ENCODE measurements around the gene LRRC47.
"Not testable (repeated sequence)": the region's sequence is repeated elsewhere in the genome, so short reads cannot be mapped to it uniquely, and the experiment has no call there.

LRRC47 gene

DNA sequence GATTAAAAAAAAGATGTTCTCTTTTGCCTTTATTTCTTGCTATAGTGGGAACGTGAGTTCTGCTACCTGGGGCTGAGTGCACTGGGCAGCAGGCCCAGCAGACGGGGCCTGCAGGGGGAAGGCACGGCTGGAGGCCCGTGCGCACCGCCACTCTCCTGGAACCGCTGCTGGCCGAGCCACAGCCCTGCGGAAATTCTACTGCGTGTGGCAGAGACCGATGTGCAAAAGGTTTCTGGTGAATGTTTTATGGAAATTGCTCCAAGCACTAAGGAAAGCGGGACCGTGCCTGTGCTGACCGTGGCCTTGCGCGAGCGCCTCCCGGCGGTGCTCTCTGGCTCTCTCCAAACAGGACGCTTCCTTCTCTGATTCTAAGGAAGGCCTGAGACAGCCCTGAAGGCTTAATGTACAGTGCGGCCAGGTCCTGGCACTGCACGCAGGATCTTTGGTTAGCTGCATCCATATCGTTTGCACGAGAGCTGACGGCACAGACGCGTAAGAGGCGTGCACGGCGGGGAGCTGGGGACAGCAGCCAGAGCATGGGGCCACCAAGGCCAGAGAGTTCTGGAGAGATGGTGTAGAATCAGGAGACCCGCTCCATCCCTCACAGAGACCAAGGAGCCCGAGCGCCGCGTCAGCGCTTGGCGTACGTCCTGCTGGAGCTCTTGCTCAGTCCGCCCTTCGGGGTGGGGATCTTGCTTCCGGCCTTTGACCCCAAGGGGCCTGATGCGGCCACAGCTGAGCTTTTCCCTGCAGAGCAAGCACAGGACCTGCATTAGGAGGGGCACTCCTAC, 18.7 kb upstream of the LRRC47 start:
- no peak for DNase-seq (ENCODE audit: low read depth)

DNA sequence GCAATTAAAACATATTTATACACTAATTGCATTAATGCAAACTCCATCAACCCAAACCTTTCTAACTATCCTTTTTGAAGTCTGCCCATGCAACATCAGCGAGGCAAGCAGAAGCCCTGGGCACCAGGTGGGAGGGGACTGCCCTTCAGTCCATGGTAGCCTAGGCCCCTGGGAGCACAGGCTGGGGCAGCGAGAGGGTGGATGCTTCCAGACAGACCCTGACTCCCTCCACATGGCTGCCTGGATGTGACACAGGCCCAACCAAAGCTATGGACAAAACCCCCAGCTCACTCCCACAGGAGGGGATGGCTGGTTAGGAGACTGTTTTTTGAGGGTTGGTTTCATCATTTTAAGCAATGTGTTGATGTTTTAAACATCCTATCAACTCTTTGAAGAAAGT, 17.8 kb upstream of the LRRC47 start:
- DNase-seq (ENCODE audit: low read depth), result no peak

DNA sequence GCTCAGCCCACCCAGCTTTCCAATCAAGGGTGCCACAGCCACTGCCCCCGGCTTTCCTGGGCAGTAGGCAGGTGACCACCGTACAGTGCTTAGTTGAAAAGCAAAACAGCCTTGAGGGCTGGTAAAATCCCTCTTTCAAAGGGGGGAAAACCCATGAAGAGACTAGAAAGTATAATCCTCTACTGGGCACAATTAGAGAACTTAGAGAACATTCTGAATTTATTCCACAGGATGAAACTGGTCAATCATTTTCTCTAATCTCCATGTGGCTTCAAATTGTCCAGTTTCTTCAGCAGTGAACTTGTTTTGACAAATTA, 15.3 kb upstream of the LRRC47 start:
- no peak for DNase-seq (ENCODE audit: low read depth)

DNA sequence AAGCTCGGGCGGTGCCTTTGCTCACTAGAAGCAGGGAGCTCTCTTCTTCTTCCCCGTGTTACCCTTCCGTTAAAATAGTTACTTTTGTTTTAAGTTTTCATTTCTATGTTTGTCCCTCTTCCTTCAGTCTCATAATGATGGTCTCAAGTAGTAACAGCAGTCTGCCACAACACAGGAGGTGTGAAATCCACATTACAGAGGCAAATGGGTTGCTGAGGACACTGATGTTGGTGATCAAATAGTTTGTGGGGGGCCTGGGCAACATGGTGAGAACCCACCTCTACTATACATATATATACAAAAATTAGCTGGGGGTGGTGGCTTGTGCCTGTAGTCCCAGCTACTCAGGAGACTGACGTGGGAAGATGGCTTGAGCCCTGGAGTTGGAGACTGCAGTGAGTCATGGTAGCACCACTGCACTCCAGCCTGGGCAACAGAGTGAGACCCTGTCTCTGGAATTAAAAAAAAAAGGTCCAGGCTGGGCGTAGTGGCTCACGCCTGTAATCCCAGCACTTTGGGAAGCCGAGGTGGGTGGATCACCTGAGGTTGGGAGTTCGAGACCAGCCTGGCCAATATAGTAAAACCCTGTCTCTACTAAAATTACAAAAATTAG, 14.0 kb upstream of the LRRC47 start:
- not testable (repeated sequence) for DNase-seq (ENCODE audit: low read depth)

DNA sequence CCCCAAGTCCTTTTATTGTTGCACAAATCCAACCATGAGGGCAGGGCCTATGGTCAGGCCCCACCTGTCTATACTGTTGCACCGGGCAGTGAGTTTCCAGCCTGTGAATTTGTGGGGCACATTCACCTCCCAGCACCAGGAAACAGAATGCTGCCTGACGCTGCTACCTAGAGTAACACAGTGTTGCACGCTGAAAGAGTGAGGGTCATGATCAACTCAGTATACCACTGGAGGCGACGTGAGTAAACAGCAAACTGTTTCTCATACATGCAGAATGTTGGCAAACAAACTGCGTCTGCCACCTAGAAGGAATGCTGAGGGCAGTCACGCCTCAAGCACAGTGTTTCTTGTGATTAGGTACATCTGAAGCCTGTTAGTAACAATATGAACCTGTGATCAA, 13.4 kb upstream of the LRRC47 start:
- DNase-seq (ENCODE audit: low read depth), result no peak

DNA sequence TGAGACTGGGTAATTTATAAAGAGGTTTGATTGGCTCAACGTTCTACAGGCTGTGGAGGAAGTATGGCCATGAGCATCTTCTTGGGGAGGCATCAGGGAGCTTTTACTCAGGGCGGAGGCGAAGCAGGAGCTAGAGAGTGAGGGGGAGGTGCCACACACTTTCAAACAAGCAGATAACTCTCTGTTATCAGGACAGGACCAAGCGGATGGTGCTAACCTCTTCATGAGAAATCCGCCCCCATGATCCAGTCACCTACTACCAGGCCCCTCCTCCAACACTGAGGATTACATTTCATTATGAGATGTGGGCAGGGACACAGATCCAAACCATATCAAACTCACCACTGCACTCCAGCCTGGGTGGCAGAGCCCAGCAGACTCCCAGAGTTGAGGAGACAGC, 11.5 kb upstream of the LRRC47 start:
- no peak for DNase-seq (ENCODE audit: low read depth)

DNA sequence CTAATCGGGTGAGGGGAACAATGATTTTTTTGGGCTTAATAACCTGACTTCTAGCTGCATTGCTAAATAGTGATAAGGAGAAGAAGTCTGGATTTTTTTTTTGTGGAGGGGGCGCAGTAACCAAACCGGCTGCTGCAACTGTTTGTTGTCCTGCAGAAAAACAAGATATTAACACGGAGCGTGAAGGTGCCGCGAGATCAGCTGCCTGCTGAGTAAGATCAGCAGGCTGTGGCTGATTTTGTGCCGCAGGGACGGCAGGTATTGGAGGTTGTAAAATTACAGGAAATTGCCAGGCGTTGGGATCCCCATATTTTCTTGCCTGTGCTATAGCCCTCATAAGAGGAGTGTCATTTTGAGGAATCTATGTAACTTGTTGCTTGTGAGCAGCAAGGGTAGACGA, 8.7 kb upstream of the LRRC47 start:
- DNase-seq (ENCODE audit: low read depth), result no peak

DNA sequence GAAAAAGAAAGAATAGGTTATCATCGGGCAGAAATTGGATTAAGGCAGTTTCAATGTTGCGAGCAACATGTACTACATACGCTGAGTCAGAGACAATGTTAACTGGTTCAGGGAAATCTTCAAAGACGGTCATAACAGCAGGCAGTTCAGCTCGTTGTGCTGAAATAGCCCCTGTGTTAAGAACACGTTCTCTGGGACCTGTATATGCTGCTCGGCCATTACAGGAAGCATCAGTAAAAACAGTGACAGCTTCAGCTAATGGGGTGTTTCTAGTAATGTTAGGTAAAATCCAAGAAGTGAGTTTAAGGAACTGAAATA, 8.3 kb upstream of the LRRC47 start:
- not testable (repeated sequence) for DNase-seq (ENCODE audit: low read depth)

DNA sequence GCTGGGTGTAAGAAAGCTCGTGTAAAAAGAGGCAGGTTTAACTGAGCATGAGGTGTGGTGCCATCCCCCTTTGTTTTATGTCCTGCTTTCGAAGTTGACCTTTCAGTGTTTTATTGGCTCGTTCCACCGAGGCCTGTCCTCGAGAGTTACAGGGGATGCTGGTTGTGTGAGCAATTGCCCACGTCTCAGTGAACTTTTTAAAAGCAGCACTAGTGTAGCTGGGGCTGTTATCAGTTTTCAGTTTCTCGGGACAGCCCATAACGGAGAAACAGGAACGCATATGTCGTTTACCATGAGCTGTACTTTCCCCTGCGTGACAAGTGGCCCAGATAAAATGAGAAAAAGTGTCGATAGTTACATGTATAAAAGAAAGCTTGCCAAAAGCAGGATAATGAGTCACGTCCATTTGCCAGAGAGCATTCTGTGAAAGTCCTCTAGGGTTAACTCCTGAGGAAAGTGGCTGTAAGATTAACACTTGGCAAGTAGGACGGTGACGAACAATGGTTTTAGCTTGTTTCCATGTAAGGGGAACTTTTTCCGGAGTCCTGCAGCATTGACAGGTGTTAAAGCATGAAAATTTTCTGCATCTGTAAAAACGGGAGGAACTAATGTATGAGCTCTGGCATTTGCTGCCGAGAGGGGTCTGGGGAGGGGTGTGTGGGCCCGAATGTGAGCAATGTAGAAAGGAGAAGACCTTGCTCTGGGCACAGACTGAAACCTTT, 7.8 kb upstream of the LRRC47 start:
- no peak for DNase-seq (ENCODE audit: low read depth)

DNA sequence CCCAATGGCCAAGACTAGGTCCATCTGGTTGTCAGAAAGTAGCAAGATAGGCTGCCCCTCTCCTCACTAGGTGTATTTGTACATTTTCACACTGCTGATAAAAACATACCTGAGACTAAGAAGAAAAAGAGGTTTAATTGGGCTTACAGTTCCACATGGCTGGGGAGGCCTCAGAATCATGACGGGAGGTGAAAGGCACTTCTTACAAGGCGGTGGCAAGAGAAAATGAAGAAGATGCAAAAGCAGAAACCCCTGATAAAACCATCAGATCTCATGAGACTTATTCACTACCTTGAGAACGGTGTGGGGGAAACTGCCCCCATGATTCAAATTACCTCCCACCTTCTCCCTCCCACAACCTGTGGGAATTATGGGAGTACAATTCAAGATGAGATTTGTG, 4.5 kb upstream of the LRRC47 start:
- not testable (repeated sequence) for DNase-seq (ENCODE audit: low read depth)

DNA sequence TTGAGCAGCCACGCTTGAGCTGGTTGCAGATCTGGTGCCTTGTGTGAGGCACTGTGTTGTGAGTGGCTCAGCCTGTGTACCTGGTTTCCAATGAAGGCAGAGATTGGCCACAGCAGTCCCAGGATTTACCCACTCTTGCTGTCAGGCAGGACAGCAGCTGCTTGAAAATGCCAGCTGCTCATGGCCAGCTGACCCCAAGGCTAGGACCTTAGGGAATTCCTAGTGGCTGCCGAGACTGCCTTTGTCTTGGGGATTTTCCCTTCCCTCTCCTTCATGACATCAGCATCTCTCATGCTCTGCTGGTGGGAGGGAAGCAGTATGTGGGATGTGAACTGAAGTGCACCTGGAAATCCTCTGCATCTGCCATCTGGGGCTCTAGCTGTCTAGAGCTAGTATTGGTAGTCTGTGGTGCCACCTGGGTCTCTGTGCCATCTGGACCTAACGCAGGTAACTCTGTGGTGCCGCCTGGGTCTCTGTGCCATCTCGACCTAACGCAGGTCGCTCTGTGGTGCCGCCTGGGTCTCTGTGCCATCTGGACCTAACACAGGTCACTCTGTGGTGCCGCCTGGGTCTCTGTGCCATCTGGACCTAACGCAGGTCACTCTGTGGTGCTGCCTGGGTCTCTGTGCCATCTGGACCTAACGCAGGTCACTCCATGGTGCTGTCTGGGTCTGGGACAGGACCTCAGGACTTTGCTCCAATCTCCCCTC, 3.8 kb upstream of the LRRC47 start:
- no peak for DNase-seq (ENCODE audit: low read depth)

DNA sequence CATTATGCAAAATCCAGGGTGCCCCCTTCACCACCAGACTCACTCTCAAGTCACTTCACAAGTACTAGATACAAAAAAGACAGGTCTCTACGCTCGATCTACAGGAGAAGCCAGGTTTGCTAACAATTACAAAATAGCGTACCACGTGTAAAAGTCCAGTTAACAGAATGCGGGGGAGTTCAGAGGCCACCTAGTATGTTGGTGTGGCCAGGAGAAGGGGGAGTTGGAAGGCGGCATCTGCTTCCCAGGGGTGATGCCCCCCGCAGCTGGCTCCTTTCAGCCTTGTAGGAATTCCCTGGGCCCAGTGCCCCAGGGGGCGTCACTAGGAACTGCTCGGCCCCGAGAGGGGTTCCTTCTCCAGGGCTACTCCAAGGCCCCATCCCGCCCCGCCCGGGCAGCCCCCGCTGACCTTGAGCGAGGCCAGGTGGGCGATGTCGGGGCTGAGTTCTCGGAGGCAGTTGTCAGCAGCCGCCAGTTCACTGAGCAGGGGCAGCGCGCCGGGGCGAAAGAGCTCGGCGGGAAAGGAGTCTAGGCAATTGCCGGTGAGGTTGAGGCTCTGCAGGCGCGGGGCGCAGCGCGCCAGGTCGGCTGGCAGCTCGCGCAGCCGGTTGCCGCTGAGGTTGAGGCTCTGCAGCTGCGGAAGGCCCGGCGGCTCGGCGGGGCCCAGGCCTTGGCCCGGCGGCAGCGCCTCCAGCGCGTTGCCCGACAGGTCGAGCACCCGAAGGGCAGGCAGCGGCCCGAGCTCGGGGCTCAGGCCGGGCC, 664 bp downstream of the LRRC47 start:
- no peak for DNase-seq (ENCODE audit: low read depth)

DNA sequence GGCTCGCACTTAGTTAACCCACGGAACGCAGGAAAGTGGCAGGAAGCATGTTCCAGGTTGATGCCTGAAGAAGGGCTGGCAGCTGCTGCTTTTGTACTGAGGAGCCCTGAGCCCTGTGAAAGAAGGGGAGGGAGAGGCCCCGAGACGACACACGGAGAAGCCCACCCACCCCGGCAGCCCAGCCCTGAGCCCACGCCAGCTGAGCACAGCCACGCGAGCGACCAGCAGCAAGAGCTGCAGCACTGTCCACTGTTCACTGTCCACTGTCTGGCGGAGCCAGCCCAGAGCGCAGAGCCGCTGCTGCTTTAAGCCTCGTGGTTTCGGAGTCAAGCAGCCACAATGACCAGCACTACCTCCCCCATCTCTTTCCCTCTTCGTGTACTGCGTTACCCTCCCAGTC, 5.3 kb downstream of the LRRC47 start:
- DNase-seq (ENCODE audit: low read depth), result no peak

DNA sequence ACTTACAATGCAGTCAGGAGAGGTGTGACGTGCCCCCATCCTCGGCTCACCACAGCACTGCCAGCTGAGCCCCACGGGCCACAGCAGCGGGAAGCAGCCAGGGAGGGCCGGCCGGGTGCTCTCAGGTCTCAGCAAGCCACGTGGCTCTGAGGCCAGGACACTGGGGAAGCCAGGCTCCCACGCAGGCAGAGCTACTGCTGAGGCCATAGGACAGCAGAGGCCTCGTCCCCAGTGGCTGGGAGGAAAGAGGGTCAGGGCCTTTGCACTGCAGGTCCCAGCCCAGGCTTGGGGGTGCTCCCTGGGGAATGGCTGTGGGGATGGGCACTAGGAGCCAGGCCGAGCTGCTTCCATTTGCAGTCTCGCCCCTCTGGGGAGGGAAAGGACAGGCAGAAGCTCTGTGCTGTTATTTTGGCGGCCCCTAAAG, 5.8 kb downstream of the LRRC47 start:
- no peak for DNase-seq (ENCODE audit: low read depth)

DNA sequence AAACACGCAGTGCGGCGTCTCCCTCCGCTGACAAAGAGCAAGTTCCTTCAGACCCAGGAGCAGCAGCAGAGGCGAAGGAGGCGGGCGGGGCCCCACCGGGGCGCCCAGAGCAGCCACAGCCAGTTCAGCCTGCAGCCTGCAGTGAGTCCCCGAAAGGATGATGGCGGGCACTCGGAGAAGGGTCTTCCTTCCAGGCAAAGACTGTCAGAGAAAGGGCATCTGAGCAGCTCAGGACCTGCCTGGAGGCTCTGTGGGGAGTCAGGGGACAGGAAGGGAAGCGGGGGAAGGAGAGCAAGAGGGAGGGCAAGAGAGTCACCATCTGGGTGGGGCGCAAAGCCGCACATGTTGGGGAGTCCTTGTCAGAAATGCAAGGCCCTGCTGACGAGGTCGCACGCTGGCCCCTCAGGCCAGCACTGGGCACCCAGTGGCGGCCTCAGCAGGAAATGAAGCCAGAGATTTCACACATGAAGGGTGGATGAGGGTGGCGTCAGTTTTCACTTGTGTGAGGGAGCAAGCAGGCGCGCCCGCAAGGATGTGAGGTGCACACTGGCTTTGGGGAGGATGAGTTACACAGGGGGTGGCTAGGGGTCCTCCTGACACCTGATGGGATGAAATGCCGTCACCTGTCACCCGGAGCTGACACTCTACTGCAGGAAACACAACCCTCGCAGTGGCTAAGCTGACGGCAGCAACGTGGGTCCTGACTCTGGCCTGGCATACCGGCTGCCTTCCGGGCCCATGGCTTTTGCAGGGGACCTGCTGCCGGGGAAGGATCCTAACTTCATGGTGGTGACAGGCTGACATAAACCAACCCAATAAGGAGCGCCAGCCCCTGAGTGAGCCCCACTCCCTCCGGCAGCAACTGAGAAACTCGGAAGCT, 6.6 kb downstream of the LRRC47 start:
- no peak for DNase-seq (ENCODE audit: low read depth)

DNA sequence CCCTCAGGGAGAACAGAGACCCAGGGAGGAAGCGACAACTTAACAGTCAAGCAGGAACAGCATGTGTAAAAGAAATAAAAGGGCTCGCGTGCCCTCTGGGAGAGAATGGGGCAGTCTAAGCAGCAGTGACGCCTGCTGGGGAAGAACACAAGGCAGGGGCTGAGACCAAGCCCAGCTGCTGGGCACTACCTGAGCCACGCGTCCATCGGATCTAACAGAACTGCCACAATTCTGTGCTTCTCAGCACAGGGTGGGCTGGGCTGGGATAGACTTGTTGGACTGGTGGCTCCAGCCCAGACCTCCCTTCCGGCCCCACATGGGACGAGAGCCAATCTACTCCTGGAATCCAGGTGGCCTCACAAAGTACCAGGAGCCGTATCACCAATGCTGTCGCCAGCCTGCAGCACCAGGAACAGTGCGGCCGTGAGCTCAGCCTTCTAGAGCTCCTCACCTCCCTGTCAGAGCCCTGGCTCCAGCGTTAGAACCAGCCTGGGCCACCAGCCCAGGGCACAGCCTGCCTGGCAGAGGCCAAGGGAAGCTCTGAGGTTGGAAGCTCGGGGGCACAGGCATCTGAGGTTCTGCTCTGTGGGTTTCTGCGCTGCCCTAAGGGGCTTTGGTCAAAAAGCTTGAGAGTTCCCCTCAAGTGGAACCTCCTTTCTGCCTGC, 7.4 kb downstream of the LRRC47 start:
- DNase-seq (ENCODE audit: low read depth), result no peak

DNA sequence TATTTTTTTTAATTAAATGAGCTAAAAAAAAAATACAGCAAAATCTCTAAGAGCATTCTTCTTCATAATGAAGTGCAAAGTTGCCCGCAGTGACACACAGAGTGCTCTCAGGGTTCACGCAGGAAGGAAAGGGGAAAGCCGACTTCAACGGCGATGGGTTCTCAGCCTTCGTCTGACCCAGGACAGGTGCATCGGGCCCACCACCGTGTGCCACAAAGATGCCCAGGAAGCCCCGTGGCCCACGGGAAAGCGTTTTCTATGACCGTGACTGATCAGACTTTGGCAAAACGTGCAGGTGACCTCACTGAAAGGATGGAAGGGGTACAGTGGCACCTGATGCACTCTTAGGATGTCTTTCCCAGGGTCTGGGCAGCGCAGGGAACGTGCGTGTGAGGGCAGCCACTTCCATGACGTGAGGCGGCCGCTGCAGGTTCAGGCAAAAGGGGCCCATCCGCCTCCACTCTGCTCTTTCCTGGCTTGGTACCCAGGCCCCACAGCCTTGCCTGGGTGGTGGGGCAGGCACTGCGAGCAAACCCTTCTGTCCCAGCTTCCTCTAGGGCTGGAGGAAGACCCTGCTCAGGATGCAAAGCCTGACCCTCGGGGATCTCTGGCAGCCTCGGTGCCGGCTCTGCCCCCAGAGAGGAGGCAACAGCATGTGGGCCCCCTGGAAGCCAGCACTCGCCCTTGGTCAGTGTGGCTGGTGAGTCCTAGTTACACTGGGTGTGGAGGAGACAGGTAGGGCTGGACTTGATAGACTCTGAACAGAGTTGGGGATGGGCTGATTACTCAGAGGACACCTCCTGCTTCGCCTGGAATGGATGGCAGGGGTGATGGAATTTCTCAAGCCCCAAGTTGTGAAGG, 8.3 kb downstream of the LRRC47 start:
- no peak for DNase-seq (ENCODE audit: low read depth)

DNA sequence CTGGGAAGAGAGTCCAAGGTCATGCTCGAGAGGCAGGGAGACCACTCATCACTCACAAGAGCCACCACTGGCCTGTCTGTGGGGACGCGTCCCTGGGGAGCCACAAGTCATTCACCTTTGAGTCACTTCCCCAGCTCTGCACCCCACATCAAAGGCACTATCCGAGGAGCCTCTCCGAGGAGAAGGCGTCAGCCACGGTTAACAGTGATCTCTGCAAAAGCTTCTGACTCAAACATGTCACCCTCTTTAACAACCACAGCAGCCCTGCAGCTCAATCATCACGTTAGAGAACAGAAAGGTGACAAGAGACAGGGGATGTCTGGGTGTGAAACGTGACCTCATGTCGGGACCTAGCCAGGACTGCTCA, 9.0 kb downstream of the LRRC47 start:
- no peak for DNase-seq (ENCODE audit: low read depth)

DNA sequence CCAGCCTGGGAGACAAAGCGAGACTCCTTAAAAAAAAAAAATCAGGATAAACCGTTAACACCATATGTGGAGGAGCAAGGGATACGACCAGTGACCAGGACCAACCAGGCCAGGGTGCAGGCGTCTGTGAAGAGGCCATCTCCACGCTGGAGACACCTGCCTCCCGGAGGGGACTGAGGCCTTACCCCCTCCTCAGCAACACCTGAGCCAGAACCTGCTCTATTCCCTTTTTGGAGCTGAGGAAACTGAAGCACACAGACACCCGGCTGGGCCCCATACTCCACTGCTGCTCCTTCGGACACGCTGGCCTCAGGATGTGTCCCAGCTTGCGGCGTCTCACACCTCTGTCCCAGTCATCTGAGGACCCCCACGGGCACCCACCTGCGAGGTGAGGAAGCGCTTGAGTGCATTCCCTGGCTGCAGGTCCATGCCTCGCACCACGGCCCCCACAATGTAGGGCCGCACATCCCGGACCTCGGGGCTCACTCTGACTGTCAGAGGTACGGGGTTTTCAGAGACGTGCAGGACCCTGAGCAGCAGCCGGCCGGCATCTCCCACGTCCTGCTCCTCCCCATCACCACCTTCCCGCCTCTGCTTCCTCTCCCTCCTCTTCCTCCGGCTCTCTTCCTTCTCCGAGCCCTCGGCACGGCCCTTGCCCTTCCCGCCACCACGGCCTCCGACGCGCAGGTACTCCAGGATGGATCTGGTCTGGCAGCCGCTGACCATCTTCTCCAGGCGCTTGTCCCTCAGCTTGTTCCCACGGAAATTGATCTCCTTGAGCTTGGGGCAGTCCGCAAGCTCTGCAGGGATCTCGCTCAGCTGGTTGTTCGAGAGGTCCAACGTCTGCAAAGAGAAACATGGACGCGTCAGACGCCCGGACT, 9.6 kb downstream of the LRRC47 start:
- DNase-seq (ENCODE audit: low read depth), result no peak

Data from HS-5 (cell line).